HepG2 (cell line): ENCODE data around the gene USP34. TPM values are rescaled to one million over a fixed set of nuclear protein-coding genes. Genes with fewer than 3 reads are reported as not detected.
A peak's percentile ranks its signal among the peaks of the same experiment; 100 is the strongest.

Experiments used
- ARNT ChIP-seq: fragments of 450-650 bp; IDR thresholded peaks from 2 replicates; pipeline ENCODE4 v1.6.1; 2017
- ATF1 ChIP-seq: IDR thresholded peaks from 2 replicates; pipeline ENCODE4 v1.6.1; 2016; ENCODE audit warnings: mild to moderate bottlenecking, control low read depth
- IKZF4 ChIP-seq: sonication (generic); formaldehyde crosslinking; IDR thresholded peaks from 2 replicates; pipeline ENCODE4 v1.5.1; 2020; ENCODE audit warnings: borderline replicate concordance, mild to moderate bottlenecking, low read depth, missing genetic modification reagents; ENCODE audit errors: not compliant biosample characterization
- KMT2B ChIP-seq: IDR thresholded peaks from 2 replicates; pipeline ENCODE4 v1.6.1; 2016; ENCODE audit warnings: missing genetic modification reagents, missing compliant biosample characterization
- PTBP1 ChIP-seq: fragments of 200-400 bp; formaldehyde crosslinking; IDR thresholded peaks from 2 replicates; pipeline ENCODE4 v1.6.1; 2018; ENCODE audit warnings: low read length, low read depth; ENCODE audit not compliant: poor library complexity, severe bottlenecking
- TAF15 ChIP-seq: fragments of 200-400 bp; formaldehyde crosslinking; IDR thresholded peaks from one replicate; pipeline ENCODE4 v1.6.1; 2018; ENCODE audit warnings: mild to moderate bottlenecking, low read depth, low read length; ENCODE audit not compliant: poor library complexity, severe bottlenecking
- WIZ ChIP-seq: sonication (generic); formaldehyde crosslinking; IDR thresholded peaks from 2 replicates; pipeline ENCODE4 v1.5.1; 2020; ENCODE audit warnings: mild to moderate bottlenecking, missing genetic modification reagents
- ZKSCAN1 ChIP-seq: fragments of 150-350 bp; IDR thresholded peaks from 2 replicates; pipeline ENCODE4 v1.6.1; 2014; ENCODE audit warnings: low read length
- ZMYM3 ChIP-seq: sonication (generic); formaldehyde crosslinking; IDR thresholded peaks from 2 replicates; pipeline ENCODE4 v1.5.1; 2020; ENCODE audit warnings: mild to moderate bottlenecking, missing genetic modification reagents
- ZNF20 ChIP-seq: sonication (generic); formaldehyde crosslinking; IDR thresholded peaks from 2 replicates; pipeline ENCODE4 v1.4.0; 2020; ENCODE audit warnings: mild to moderate bottlenecking, moderate library complexity, missing genetic modification reagents
- ZNF232 ChIP-seq: sonication (generic); formaldehyde crosslinking; IDR thresholded peaks from 2 replicates; pipeline ENCODE4 v1.4.0; 2020; ENCODE audit warnings: missing genetic modification reagents, borderline replicate concordance
- ZNF431 ChIP-seq: sonication (generic); formaldehyde crosslinking; IDR thresholded peaks from 2 replicates; pipeline ENCODE4 v1.9.0; 2022; ENCODE audit warnings: missing genetic modification reagents, low read depth, mild to moderate bottlenecking, borderline replicate concordance
- ZNF749 ChIP-seq: sonication (generic); formaldehyde crosslinking; IDR thresholded peaks from 2 replicates; pipeline ENCODE4 v1.8.0; 2022; ENCODE audit warnings: mild to moderate bottlenecking, missing genetic modification reagents, moderate library complexity, borderline replicate concordance
- polyA plus RNA-seq, 8 experiments: library from polyadenylated mRNA; depleted of rRNA in 3 of 8; stranded (reverse) in 7 of 8; unstranded in 1 of 8; fragments of >200 nt; fragmentation: Illumina TruSeq in 4 of 8; extraction: Trizol in 4 of 8; gene quantifications; 2 replicates each; pipeline versions ENCODE4 v1.2.1 to v1.2.3, GENCODE V29; 2011 to 2016; ENCODE audit warnings: low read depth in 4 of 8, missing spikeins in 1 of 8, mixed read lengths in 1 of 8; ENCODE audit not compliant: insufficient read depth in 1 of 8
- total RNA-seq, 5 experiments: library from RNA; depleted of rRNA; stranded (reverse); fragments of >200 nt; fragmentation: Illumina TruSeq; extraction: Trizol; gene quantifications; 2 replicates each; pipeline ENCODE4 v1.2.3, GENCODE V29; 2016; ENCODE audit warnings: low read depth in 1 of 5
- TF ChIP-seq, protein P1 (sequence below), 2 experiments: sonication (generic) in 1 of 2; formaldehyde crosslinking in 1 of 2; IDR thresholded peaks; 2 replicates each; pipeline versions ENCODE4 v1.5.1 to v1.6.1; 2011 to 2020; ENCODE audit warnings: borderline replicate concordance in 1 of 2, low read depth in 1 of 2, low read length in 1 of 2, mild to moderate bottlenecking in 1 of 2, missing genetic modification reagents in 1 of 2, moderate library complexity in 1 of 2
- TF ChIP-seq, protein P2 (sequence below): sonication (generic); formaldehyde crosslinking; IDR thresholded peaks from 2 replicates; pipeline ENCODE4 v1.5.1; 2020; ENCODE audit warnings: mild to moderate bottlenecking, missing genetic modification reagents
- TF ChIP-seq, protein P3 (sequence below): sonication (generic); formaldehyde crosslinking; IDR thresholded peaks from 2 replicates; pipeline ENCODE4 v1.5.0; 2020; ENCODE audit warnings: mild to moderate bottlenecking, missing genetic modification reagents, borderline replicate concordance
- TF ChIP-seq, protein P4 (sequence below): sonication (generic); formaldehyde crosslinking; IDR thresholded peaks from 2 replicates; pipeline ENCODE4 v1.5.0; 2020; ENCODE audit warnings: mild to moderate bottlenecking, low read depth, missing genetic modification reagents, borderline replicate concordance

Gene USP34
- total and polyA plus RNA-seq, 2 of the 13 experiments (the other 11 are each of a cell fraction or from before 2014, with no cell fraction given), result 99.2 to 100 TPM

DNA sequence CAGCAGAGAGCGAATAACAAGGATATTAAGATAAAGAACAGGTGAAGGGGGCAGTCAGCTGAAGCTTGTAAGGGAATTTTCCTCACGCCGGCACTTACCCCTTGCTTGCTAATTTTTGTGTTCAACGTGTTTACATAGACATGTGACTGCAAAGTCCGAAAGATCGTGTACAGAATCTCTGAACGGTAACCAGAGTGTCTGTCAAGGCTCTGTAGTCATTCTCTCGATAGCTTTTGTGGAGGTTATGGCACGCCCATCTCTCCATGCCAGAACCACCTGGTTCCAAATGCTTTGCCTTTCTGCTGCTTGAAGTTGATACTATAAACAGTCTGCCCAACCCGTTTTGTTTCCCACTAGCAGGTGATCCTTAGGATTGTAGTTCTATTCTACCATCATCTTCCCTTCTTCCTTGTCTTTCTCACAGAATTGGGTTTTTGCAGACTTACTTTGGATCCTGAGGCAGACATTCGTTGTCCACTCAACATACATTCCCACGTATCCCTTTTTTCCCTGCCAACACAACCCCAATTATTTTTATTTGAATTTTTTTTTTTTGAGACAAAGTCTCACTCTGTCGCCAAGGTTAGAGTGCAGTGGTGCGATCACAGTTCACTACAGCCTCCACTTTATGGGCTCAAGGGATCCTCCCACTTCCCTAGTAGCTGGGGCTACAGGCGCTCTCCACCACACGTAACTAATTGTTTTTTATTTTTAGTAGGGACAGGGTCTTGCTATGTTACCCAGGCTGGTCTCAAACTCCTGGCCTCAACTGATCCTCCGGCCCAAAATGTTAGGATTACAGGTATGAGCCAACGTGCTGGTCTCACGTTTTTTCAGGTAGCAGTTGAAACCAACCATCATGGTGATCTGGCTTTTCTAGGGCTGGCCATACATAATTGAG is 1.3 kb upstream of the USP34 start (continued):
- TF ChIP-seq, protein P1, sequence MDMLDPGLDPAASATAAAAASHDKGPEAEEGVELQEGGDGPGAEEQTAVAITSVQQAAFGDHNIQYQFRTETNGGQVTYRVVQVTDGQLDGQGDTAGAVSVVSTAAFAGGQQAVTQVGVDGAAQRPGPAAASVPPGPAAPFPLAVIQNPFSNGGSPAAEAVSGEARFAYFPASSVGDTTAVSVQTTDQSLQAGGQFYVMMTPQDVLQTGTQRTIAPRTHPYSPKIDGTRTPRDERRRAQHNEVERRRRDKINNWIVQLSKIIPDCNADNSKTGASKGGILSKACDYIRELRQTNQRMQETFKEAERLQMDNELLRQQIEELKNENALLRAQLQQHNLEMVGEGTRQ (IDR thresholded peaks at IDR 0.05; ENCODE audit: low read depth, low read length), result peak; percentile 55; the same call in 1 of the 2 replicates
- TF ChIP-seq, protein P1 (CRISPR knock-in tag; IDR thresholded peaks at IDR 0.05; ENCODE audit: borderline replicate concordance), result peak; percentile 31; the same call in 1 of the 2 replicates
- no peak for TF ChIP-seq IKZF4
- TF ChIP-seq ZMYM3 (CRISPR knock-in tag), result no peak
- 0 out of 2 replicates have a peak, but pooled peaks have one; percentile 12 for TF ChIP-seq ZNF431 (CRISPR knock-in tag)
- TF ChIP-seq, protein P2, sequence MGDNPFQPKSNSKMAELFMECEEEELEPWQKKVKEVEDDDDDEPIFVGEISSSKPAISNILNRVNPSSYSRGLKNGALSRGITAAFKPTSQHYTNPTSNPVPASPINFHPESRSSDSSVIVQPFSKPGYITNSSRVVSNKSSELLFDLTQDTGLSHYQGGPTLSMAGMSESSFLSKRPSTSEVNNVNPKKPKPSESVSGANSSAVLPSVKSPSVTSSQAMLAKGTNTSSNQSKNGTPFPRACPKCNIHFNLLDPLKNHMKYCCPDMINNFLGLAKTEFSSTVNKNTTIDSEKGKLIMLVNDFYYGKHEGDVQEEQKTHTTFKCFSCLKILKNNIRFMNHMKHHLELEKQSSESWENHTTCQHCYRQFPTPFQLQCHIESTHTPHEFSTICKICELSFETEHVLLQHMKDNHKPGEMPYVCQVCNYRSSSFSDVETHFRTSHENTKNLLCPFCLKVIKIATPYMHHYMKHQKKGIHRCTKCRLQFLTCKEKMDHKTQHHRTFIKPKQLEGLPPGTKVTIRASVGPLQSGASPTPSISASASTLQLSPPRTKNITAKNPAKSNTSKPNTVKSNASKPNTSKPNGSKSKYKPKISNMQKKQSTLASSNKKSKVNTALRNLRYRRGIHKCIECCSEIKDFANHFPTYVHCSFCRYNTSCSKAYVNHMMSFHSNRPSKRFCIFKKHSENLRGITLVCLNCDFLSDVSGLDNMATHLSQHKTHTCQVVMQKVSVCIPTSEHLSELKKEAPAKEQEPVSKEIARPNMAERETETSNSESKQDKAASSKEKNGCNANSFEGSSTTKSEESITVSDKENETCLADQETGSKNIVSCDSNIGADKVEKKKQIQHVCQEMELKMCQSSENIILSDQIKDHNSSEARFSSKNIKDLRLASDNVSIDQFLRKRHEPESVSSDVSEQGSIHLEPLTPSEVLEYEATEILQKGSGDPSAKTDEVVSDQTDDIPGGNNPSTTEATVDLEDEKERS, result no peak
- no peak for TF ChIP-seq ZKSCAN1
- TF ChIP-seq KMT2B (CRISPR knock-in tag), result no peak
- TF ChIP-seq WIZ, result no peak
- no peak for TF ChIP-seq PTBP1
- TF ChIP-seq, protein P3, sequence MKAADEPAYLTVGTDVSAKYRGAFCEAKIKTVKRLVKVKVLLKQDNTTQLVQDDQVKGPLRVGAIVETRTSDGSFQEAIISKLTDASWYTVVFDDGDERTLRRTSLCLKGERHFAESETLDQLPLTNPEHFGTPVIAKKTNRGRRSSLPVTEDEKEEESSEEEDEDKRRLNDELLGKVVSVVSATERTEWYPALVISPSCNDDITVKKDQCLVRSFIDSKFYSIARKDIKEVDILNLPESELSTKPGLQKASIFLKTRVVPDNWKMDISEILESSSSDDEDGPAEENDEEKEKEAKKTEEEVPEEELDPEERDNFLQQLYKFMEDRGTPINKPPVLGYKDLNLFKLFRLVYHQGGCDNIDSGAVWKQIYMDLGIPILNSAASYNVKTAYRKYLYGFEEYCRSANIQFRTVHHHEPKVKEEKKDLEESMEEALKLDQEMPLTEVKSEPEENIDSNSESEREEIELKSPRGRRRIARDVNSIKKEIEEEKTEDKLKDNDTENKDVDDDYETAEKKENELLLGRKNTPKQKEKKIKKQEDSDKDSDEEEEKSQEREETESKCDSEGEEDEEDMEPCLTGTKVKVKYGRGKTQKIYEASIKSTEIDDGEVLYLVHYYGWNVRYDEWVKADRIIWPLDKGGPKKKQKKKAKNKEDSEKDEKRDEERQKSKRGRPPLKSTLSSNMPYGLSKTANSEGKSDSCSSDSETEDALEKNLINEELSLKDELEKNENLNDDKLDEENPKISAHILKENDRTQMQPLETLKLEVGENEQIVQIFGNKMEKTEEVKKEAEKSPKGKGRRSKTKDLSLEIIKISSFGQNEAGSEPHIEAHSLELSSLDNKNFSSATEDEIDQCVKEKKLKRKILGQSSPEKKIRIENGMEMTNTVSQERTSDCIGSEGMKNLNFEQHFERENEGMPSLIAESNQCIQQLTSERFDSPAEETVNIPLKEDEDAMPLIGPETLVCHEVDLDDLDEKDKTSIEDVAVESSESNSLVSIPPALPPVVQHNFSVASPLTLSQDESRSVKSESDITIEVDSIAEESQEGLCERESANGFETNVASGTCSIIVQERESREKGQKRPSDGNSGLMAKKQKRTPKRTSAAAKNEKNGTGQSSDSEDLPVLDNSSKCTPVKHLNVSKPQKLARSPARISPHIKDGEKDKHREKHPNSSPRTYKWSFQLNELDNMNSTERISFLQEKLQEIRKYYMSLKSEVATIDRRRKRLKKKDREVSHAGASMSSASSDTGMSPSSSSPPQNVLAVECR (CRISPR knock-in tag), result peak; percentile 57; the same call in 1 of the 2 replicates
- no peak for TF ChIP-seq ZNF749
- TF ChIP-seq, protein P4, sequence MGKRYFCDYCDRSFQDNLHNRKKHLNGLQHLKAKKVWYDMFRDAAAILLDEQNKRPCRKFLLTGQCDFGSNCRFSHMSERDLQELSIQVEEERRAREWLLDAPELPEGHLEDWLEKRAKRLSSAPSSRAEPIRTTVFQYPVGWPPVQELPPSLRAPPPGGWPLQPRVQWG (CRISPR knock-in tag), result no peak
- TF ChIP-seq ZNF232 (CRISPR knock-in tag), result peak; percentile 6; the same call in 1 of the 2 replicates
- no peak for TF ChIP-seq ARNT
- TF ChIP-seq ATF1 (CRISPR knock-in tag), result no peak
- TF ChIP-seq ZNF20, result no peak
- no peak for TF ChIP-seq TAF15
